ENCODE measurements around the gene TRIM37. TPM values are rescaled to one million over a fixed set of nuclear protein-coding genes. Genes with fewer than 3 reads are reported as not detected.

Gene TRIM37
- total RNA-seq, 2 donors from 2014 or later, result 13.6 to 16.4 TPM

GRCh38 chr17:59002848-59003247 is 103.8 kb downstream of the TRIM37 start:
- intact Hi-C loops (cut with DNase I, micrococcal nuclease), result loop anchor here (5.0 to 10.0 kb wide), 4 partner anchors 288 to 478 kb away; no protein-coding TSS in a partner anchor
- ATAC-seq (no peak), DNase-seq (no peak)

- intact Hi-C loops (cut with DNase I, micrococcal nuclease), result loop anchor here (5.0 to 10.0 kb wide), 4 partner anchors 287 to 477 kb away; no protein-coding TSS in a partner anchor
- ATAC-seq, result no peak
Measured at GRCh38 chr17:59002126-59002525, 104.6 kb downstream of the TRIM37 start.

GRCh38 chr17:59001158-59001814 is 105.4 kb downstream of the TRIM37 start:
- intact Hi-C loops (cut with DNase I, micrococcal nuclease), result loop anchor here (5.0 to 10.0 kb wide), 4 partner anchors 286 to 476 kb away; no protein-coding TSS in a partner anchor
- ATAC-seq, result peak; percentile 30
- DNase-seq, result peak; percentile 32 to 34

More at GRCh38 chr17:59002126-59002525, 104.6 kb downstream of the TRIM37 start:
- no peak for DNase-seq

- ATAC-seq (no peak), DNase-seq (no peak)
- intact Hi-C loops (cut with DNase I, micrococcal nuclease), result loop anchor here (5.0 to 10.0 kb wide), 4 partner anchors 285 to 475 kb away; no protein-coding TSS in a partner anchor
Measured at GRCh38 chr17:59000022-59000421, 106.7 kb downstream of the TRIM37 start.

GRCh38 chr17:58999500-58999899 is 107.2 kb downstream of the TRIM37 start:
- intact Hi-C loops (cut with DNase I, micrococcal nuclease), result no loop called here
- ATAC-seq (no peak), DNase-seq (no peak)

GRCh38 chr17:58998871-58999270 is 107.8 kb downstream of the TRIM37 start:
- DNase-seq, result no peak
- ATAC-seq, result no peak
- intact Hi-C loops (cut with DNase I, micrococcal nuclease), result no loop called here

GRCh38 chr17:58997756-58998553 is 108.7 kb downstream of the TRIM37 start:
- ATAC-seq, result no peak
- no peak for DNase-seq
- intact Hi-C loops (cut with DNase I, micrococcal nuclease), result no loop called here

- DNase-seq, result no peak
- ATAC-seq, result no peak
- intact Hi-C loops (cut with DNase I, micrococcal nuclease), result no loop called here
Measured at GRCh38 chr17:58996968-58997367, 109.7 kb downstream of the TRIM37 start.

GRCh38 chr17:58995247-58995940 is 111.3 kb downstream of the TRIM37 start:
- no peak for ATAC-seq
- intact Hi-C loops (cut with DNase I, micrococcal nuclease), result no loop called here
- no peak for DNase-seq

- DNase-seq (no peak), ATAC-seq (peak; percentile 51)
- intact Hi-C loops (cut with DNase I, micrococcal nuclease), result no loop called here
Measured at GRCh38 chr17:58993311-58993710, 113.4 kb downstream of the TRIM37 start.

GRCh38 chr17:58991718-58992331 is 114.9 kb downstream of the TRIM37 start:
- ATAC-seq (peak; percentile 84), DNase-seq (no peak)
- intact Hi-C loops (cut with DNase I, micrococcal nuclease), result no loop called here

- intact Hi-C loops (cut with DNase I, micrococcal nuclease), result no loop called here
- DNase-seq (no peak), ATAC-seq (no peak)
Measured at GRCh38 chr17:58989629-58990028, 117.1 kb downstream of the TRIM37 start.

GRCh38 chr17:58985971-58986370 is 120.7 kb downstream of the TRIM37 start:
- intact Hi-C loops (cut with DNase I, micrococcal nuclease), result no loop called here
- no peak for DNase-seq
- no peak for ATAC-seq

GRCh38 chr17:58985367-58985766 is 121.3 kb downstream of the TRIM37 start:
- ATAC-seq (no peak), DNase-seq (no peak)
- intact Hi-C loops (cut with DNase I, micrococcal nuclease), result no loop called here

GRCh38 chr17:58982626-58983025 is 124.1 kb downstream of the TRIM37 start:
- no peak for ATAC-seq
- intact Hi-C loops (cut with DNase I, micrococcal nuclease), result no loop called here
- no peak for DNase-seq

- DNase-seq (no peak), ATAC-seq (no peak)
- intact Hi-C loops (cut with DNase I, micrococcal nuclease), result no loop called here
Measured at GRCh38 chr17:58980706-58981481, 125.8 kb downstream of the TRIM37 start.

GRCh38 chr17:58976541-58976940 is 130.1 kb downstream of the TRIM37 start:
- DNase-seq (no peak), ATAC-seq (no peak)
- intact Hi-C loops (cut with DNase I, micrococcal nuclease), result no loop called here

- DNase-seq (no peak), ATAC-seq (no peak)
- intact Hi-C loops (cut with DNase I, micrococcal nuclease), result no loop called here
Measured at GRCh38 chr17:58974354-58974753, 132.3 kb downstream of the TRIM37 start.
